CMK (cell line): ENCODE data around the gene APOC3.
"Not testable (repeated sequence)": the region's sequence is repeated elsewhere in the genome, so short reads cannot be mapped to it uniquely, and the experiment has no call there.

ENCODE experiments used
- DNase-seq: peaks from one replicate; pipeline ENCODE4 v3.0.0-alpha.2; 2010; ENCODE audit warnings: low read depth

APOC3 gene

DNA sequence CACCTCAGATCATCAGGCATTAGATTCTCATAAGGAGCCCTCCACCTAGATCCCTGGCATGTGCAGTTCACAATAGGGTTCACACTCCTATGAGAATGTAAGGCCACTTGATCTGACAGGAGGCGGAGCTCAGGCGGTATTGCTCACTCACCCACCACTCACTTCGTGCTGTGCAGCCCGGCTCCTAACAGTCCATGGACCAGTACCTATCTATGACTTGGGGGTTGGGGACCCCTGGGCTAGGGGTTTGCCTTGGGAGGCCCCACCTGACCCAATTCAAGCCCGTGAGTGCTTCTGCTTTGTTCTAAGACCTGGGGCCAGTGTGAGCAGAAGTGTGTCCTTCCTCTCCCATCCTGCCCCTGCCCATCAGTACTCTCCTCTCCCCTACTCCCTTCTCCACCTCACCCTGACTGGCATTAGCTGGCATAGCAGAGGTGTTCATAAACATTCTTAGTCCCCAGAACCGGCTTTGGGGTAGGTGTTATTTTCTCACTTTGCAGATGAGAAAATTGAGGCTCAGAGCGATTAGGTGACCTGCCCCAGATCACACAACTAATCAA lies 2.2 kb downstream of the APOC3 start:
- no peak for DNase-seq

DNA sequence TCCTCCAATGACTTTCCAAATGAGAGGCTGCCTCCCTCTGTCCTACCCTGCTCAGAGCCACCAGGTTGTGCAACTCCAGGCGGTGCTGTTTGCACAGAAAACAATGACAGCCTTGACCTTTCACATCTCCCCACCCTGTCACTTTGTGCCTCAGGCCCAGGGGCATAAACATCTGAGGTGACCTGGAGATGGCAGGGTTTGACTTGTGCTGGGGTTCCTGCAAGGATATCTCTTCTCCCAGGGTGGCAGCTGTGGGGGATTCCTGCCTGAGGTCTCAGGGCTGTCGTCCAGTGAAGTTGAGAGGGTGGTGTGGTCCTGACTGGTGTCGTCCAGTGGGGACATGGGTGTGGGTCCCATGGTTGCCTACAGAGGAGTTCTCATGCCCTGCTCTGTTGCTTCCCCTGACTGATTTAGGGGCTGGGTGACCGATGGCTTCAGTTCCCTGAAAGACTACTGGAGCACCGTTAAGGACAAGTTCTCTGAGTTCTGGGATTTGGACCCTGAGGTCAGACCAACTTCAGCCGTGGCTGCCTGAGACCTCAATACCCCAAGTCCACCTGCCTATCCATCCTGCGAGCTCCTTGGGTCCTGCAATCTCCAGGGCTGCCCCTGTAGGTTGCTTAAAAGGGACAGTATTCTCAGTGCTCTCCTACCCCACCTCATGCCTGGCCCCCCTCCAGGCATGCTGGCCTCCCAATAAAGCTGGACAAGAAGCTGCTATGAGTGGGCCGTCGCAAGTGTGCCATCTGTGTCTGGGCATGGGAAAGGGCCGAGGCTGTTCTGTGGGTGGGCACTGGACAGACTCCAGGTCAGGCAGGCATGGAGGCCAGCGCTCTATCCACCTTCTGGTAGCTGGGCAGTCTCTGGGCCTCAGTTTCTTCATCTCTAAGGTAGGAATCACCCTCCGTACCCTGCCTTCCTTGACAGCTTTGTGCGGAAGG lies 2.9 kb downstream of the APOC3 start:
- DNase-seq, result no peak

DNA sequence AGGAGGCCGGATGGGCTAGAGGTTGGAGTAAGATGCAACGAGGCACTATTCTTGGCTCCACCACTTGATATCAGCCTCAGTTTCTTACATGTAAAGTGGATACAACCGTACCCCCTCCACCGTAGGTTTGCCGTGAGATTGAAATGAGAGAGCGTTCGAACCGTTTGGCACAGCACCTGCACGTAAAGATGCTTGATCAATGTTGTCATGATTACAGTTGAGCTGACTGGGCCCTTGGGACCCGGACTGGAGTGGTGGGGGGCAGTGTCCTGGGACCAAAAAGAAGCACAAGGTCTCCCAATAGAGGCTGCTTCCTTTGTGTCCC lies 3.7 kb downstream of the APOC3 start:
- DNase-seq, result no peak

DNA sequence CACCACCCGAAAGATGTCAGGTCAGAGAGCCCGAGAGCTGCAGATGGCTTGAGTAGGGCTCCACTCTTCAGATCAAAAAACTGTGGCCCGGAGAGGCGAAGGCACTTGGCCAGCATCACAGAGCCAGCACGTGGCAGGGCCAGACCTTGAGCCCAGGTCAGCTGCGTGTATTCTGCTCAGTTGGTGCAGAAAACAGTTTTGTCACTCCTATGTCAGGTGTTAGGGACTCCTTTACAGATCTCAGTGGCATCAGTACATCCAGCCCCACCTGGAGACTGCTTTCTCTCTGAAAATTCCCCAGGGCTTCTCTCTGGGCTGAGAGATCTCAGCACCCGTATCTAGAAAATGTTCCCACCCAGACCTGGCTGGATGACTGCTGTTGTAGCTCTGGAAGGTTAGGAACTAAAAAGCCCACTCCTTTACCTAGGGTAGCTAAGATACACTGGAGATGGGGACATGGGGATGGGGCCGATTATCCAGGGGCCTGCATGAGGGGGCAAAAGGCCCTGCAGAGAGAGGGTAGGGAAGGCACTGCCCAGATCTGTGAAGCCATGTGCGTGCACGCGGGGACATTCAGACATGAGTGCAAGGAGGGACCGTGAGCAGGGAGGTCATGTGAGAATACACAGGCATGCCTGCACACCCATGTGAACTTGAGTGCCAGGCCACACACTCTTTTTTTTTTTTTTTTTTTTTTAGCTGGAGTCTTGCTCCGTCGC lies 4.3 kb downstream of the APOC3 start:
- no peak for DNase-seq

DNA sequence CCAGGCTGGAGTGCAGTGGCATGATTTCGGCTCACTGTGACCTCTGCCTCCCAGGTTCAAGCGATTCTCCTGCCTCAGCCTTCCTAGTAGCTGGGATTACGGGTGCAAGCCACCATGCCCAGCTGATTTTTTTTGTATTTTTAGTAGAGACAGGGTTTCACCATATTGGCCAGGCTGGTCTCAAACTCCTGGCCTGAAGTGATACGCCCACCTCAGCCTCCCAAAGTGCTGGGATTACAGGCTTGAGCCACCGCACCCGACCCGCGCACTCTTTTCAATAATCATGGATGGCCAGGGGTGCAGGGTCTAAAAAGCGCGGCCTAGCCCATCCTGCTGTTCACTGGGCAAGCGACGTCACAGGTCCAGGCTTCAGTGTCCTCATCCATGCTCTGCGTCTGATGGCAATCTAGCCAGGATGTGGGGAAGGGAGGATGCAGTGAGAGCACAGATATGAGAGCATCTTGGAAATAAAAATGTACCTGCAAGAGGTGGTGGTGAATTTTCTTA lies 4.9 kb downstream of the APOC3 start:
- not testable (repeated sequence) for DNase-seq

DNA sequence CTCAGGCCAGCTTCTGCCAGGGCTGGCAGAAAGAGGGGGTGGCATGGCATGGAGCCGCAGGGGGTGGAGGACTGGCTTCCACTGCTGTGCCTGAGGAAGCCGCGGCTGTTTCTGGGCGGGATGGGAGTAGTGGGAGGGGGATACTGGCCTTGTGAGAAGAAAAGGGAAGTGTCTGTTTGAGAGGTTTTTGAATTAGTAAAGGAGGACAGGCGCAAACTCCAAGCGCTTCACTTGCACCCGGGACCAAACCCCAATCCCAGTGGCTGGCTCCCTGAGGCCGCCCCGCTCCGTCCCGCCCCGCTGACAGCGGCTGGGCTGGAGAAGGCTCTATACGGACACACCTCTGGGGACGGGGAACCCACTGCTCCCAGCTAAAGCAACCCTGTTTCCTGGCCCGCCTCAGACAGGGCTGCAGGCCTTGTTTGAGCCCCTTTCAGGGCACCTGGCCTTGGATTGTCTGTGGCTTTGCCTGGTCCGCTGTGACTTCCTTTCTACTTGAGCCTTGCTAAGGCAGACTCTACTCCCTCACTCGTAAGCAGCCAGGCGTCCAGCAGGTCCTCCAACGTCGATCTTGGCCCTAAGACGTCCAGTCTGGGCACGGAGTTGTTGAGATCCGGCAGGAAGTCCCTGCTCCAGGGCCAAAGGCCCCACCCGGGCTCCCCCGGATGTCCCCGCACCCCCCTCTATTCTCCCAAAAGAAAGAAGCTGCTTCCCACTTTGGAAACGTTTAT lies 5.5 kb downstream of the APOC3 start:
- DNase-seq, result peak; percentile 58

DNA sequence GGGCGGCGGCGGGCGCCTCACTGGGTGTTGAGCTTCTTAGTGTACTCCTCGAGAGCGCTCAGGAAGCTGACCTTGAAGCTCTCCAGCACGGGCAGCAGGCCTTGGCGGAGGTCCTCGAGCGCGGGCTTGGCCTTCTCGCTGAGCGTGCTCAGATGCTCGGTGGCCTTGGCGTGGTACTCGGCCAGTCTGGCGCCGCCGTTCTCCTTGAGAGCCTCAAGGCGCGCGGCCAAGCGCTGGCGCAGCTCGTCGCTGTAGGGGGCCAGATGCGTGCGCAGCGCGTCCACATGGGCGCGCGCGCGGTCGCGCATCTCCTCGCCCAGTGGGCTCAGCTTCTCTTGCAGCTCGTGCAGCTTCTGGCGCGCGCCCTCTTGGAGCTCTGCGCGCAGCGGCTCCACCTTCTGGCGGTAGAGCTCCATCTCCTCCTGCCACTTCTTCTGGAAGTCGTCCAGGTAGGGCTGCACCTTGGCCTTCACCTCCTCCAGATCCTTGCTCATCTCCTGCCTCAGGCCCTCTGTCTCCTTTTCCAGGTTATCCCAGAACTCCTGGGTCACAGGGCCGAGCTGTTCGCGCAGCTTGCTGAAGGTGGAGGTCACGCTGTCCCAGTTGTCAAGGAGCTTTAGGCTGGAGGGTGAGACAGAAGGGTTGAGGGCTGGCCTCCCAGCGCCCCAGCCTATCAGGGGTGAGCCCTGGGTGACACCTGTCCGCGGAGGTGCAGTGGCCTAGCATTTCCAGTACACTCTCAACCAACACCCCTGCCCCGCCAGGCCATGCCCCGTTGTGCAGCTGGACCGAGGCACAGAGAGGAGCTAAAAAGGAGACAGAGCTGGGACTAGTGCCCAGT lies 6.3 kb downstream of the APOC3 start:
- DNase-seq, result peak; percentile 90

DNA sequence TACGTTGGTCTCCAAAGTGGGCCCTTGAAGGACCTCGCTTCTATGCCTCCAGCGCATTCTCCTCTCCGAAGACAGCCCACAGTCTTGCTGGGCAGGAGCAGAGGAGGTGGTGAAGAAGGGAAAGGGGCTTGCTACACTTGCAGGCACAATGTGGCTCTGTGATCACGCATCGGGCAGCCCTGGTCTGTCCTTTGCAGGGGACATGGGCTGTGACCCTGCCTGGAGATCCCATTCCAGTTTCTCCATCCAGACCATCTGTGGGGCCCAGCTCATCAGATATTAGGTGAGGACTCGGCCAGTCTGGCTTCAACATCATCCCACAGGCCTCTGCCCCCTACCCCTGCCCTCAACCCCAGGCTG lies 6.9 kb downstream of the APOC3 start:
- DNase-seq, result no peak

DNA sequence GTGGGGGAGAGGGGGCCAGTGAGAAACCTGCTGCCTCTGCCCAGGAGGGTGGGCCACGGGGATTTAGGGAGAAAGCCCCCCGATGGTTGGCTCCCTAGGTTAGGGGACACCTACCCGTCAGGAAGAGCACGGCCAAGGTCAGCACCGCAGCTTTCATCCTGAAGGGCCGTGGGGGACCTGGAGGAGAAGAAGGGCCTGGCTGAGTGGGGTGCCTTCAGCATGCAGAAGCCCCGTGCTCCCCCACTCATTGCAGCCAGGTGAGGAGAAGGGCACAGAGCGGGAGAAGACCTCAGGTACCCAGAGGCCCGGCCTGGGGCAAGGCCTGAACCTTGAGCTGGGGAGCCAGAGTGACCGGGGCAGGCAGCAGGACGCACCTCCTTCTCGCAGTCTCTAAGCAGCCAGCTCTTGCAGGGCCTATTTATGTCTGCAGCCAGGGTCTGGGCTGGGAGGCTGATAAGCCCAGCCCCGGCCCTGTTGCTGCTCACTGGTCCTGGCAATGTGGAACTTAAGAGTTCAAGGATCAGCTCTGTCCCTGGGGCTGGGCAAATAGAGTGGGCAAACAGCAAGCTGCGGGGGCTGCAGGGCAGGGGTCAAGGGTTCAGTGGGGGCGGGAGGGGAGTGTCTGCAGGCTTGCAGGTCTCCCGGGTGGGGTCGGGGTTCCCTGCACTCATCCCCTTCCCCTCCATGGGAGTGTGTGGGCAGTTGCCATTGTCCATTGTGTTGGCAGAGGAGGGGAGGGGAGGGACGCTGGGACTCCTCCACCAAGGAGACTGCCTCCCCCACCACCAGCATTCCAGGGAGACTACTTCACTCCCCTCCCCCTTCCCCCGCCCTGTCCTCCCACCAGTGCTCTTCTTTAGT lies 7.8 kb downstream of the APOC3 start, which contains the start of gene APOA1:
Gene APOA1, minus strand, starts transcription at position 392 of the 861 bp plus-strand sequence. Its CDS starts 235 bp downstream, at position 157.
- DNase-seq, result no peak

DNA sequence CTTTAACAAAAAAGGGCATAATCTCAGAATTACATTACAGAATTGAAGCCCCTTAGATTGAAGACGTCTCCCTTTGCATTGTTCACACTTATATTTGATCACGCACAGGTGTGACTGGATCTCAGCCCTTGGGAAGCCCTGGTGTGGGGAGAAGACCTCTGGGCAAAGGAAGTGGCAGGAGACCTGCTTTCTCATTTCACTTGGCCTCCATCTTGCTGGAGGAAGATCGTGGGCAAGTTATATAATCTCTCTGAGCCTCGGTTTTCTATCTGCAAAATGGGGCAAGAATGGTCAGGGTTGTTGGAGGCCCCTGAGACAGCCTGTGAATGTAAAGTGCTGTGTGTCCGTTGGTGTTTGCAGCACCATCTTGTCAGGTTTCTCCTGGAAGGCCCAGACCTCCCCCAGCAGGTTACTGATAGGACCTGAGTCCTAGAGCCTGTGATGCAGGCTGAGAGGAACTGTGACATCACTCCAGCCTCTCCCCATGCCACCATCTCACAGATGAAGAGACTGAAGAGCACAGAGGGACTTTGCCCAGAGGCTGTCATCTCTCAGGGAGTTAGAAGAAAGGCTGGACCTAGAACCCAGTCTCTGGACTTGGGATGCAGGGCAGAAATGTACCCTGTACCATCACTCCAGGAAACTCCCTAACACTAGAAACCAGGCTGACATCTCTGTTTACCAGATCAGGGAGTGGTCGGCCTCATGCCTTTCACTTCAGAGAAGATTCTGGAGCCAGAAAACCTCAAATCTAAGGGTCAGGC lies 8.8 kb downstream of the APOC3 start:
- no peak for DNase-seq

DNA sequence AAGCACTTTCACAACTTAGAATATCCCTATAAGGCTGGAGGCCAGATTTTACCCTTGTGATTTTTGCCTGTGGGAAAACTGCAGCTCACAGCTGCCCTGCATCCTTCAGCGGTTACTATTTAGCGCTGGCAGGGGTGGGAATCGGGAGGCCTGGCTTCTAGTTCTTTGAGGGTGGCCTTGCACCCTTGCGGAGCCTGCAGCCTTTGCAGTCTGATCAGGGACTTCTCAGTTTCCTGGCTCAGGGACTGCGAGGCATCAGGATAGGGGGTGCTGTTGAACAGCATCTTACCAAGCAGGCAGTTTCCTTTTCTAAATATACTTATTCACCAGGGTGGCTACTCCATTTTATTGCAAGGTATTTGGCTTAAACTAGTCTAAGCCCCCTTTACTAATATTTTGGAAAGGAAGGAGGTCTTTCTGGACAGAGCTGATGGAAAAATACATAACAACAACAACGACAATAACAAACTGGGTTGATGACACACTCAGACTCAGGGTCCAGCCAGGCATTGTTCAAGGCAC lies 10.6 kb downstream of the APOC3 start:
- DNase-seq, result no peak

DNA sequence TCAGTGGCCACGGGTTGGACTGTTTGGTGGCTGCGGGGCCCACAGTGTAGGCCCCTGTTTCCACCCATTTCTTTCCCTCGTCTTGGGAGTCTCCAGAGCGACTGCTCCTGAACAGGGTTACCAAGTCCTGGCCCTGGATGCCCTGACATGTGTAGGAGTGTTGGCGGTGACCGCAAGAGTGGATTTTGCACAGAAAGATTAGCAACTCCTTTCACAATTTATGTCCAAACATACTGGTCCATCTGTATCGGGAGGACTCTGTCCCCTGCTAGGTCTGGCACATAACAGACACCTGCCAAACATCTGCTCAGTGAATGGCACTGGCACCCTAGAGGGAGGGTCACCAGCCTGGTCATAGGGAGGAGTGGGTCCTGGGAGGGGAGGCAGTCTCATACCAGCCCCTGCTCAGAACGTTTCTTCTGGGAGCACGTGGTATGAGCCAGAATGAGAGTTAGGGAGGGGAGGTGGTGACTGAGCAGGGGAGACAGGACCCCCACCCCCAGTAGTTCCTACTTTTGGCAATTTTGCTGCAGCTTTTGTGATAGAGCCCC lies 11.1 kb downstream of the APOC3 start:
- no peak for DNase-seq

DNA sequence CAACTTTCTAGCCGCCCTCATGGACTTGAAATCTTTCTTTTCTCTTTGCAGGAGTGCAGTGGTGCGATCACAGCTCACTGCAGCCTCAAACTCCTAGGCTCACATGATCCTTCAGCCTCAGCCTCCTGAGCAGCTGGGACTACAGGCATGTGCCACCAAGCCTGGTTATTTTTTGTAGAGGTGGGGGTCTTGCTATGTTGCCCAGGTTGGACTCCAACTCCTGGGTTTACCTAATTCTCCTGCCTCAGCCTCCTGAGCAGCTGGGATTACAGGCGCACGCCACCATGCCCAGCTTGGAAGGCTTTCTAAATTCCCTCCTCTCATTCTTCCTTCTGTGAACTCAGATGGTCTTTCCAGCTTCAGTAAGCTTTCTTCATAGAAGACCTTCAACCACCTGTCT lies 12.4 kb downstream of the APOC3 start:
- no peak for DNase-seq

DNA sequence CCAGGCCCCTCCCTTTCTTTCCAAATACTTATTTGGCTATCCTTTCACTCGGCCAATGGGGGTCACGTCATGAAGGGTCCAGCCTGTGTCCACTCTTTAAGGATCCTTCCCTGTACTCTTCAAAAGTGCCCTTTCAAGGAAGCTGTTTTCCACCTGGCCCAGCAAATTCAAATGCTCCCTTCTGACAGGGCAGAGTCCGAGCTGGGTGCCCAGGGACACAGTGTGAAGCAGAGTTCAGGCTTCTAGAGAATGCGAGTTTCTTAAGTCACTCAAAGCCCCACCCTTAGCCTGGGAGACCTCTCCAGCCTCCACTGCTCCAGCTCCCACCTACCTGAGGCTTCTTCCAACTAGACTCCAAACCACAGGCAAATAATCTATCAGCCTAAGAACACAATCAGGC lies 13.2 kb downstream of the APOC3 start:
- DNase-seq, result no peak

DNA sequence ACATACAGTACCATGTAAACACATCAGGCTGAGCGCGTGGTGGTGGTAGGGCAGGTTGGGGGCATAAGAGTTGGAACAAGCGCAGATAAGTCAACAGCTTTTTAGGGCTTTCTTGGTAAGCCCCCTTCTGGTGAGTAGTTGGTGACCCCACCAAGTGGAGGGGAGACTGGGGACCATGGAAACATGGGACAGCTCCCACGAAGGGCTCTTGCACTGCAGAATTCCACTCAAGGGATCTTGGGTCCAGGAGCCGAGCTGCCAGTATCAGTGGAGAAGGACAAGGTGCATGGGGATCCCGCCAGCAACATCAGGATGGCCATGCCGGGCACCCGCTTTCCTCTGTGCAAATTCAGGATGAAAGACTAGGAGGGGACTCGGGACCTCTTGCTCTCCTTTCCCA lies 14.0 kb downstream of the APOC3 start:
- DNase-seq, result no peak

DNA sequence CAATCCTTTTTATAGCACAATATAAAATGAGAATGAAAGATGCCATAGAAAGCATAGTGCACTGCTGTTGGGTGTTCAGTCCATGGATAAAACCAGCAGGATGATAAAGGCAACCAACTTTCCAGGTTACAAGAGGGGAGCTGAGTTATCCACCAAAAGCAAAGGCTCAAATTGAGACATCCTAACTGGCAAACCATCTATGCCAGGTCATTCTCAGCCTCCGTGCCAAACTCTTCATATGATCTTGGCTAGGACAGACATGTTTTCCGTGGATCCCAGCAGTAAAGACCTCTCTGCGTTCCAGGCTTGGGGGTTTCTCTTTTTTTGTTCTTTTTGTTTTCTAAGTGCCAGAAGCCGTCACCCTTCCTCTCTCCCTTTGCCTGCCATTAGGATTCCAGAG lies 15.0 kb downstream of the APOC3 start:
- no peak for DNase-seq

DNA sequence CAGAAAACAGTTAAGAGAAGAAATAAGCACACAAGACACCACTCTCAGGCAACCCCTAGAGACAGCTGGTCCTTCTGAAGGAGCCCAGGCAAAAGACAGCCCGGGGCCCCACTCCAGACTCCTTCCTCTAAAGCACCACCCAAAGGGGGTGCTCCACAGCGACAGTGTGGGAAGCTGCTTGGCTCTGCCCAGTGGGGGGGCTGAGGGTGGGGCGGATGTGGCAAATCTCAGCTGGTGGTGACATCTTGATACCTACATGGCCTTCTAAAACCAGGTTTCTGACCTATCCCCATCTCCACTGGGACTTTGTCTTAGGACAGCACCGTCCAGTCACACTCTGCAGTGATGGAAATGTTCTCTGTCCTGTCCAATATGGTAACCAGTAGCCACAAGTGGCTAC lies 17.9 kb downstream of the APOC3 start:
- DNase-seq, result no peak

DNA sequence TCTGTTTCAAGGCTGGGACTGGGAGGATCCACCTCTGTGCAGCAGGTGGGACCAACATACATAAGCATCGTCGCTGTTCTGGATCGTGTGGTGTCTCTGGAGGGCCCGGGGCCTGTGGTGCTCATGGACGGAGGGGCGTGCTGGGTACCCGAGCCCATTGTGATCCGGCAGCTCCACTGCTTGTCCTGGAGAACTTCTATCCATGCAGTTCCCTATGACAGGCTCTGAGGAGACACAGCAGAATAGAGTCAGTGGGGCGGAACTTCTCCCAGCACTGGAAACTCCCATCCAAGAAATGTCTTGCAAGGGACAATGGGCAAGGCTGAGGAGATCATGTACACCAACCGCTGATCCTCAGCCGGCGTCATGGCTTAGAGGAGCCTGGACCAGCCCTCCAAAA lies 19.4 kb downstream of the APOC3 start:
- no peak for DNase-seq

DNA sequence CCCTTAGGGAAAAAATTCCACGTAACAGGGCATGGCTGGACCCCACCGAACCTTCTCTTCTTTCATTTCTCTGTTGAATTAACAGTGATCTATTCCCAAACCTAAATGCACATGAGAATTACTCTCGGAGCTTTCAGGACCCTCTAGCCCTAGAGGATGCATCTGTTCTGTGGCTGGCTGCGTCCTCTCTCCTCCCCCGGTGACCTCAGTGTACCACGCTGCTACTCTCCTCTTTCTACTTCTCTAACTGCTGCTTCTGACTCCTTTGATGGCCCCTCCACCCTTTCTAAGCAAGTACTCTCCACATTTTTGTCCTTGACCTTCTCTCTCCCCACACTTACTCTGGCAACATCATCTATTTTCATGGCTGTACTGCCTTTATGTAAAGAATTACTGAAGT lies 19.8 kb downstream of the APOC3 start:
- no peak for DNase-seq
